ENCODE results near the gene MRPS14.

- TF ChIP-seq CTCF (IDR thresholded peaks at IDR 0.05) (no peak), POLR2A (IDR thresholded peaks at IDR 0.05) (no peak)
Observed at GRCh38 chr1:174995121-174995520, 28.1 kb downstream of the MRPS14 start.
